PFSK-1 (cell line): ENCODE results near the gene PIGM. TPM values are rescaled to one million over a fixed set of nuclear protein-coding genes. Genes with fewer than 3 reads are reported as not detected.

Experiments used
- FOXP2 ChIP-seq: optimal IDR thresholded peaks from 2 replicates; pipeline ENCODE3; 2011; ENCODE audit warnings: borderline replicate concordance, control low read depth, inconsistent platforms; ENCODE audit not compliant: insufficient read depth; ENCODE audit errors: extremely low read length, extremely low read depth
- POLR2AphosphoS5 ChIP-seq: IDR thresholded peaks from 2 replicates; pipeline ENCODE4 v1.6.1; 2012; ENCODE audit warnings: low read depth, mild to moderate bottlenecking, control low read depth, low read length, moderate library complexity
- REST ChIP-seq, 2 experiments: IDR thresholded peaks; 2 replicates each; pipeline versions ENCODE4 v1.6.1 to v1.8.0; 2011 to 2012; ENCODE audit warnings: low read depth in 2 of 2, low read length in 2 of 2, control low read depth in 1 of 2, inconsistent platforms in 1 of 2, mild to moderate bottlenecking in 1 of 2, moderate library complexity in 1 of 2; ENCODE audit not compliant: insufficient read depth in 1 of 2
- SIN3A ChIP-seq: IDR thresholded peaks from 2 replicates; pipeline ENCODE4 v1.6.1; 2012; ENCODE audit warnings: mild to moderate bottlenecking, low read length, moderate library complexity, borderline replicate concordance; ENCODE audit not compliant: insufficient read depth
- TAF1 ChIP-seq: IDR thresholded peaks from 2 replicates; pipeline ENCODE4 v1.6.1; 2012; ENCODE audit warnings: low read length, control low read depth, borderline replicate concordance; ENCODE audit not compliant: insufficient read depth
- polyA plus RNA-seq: library from polyadenylated mRNA; unstranded; fragments of >200 nt; gene quantifications from one replicate; pipeline ENCODE4 v1.2.1, GENCODE V29; 2012; ENCODE audit warnings: low read depth, missing spikeins; ENCODE audit not compliant: insufficient read length

PIGM gene
- 0.98 TPM for polyA plus RNA-seq

GRCh38 chr1:160031365-160032164 is at the start of gene PIGM:
TSS of gene PIGM (minus strand) at chr1:160031990. CDS start at chr1:160031739, 251 bp downstream.
- TF ChIP-seq POLR2AphosphoS5 (peak; percentile 60), SIN3A (no peak)

- no peak for TF ChIP-seq SIN3A
- no peak for TF ChIP-seq FOXP2
- TF ChIP-seq REST (IDR thresholded peaks at IDR 0.05; ENCODE audit: insufficient read depth in 1 of 2, low read depth in 2 of 2, low read length in 2 of 2): no peak
- TF ChIP-seq POLR2AphosphoS5: no peak
- TF ChIP-seq TAF1: no peak
Measured at GRCh38 chr1:160081261-160081936, 49.6 kb upstream of the PIGM start, which contains the start of gene KCNJ9. TSS of gene KCNJ9 (plus strand) at chr1:160081538. CDS start at chr1:160084031, 2,493 bp downstream.

- TF ChIP-seq FOXP2: no peak
Measured at GRCh38 chr1:160080381-160081100, 48.8 kb upstream of the PIGM start.

GRCh38 chr1:160079448-160079847 is 47.7 kb upstream of the PIGM start:
- no peak for TF ChIP-seq SIN3A
- TF ChIP-seq POLR2AphosphoS5: no peak
- TF ChIP-seq FOXP2: no peak
- no peak for TF ChIP-seq REST (IDR thresholded peaks at IDR 0.05; ENCODE audit: insufficient read depth in 1 of 2, low read depth in 2 of 2, low read length in 2 of 2)
- TF ChIP-seq TAF1: no peak

GRCh38 chr1:160078512-160079195 is 46.9 kb upstream of the PIGM start:
- TF ChIP-seq POLR2AphosphoS5 (no peak), TAF1 (no peak), FOXP2 (no peak), REST (IDR thresholded peaks at IDR 0.05; ENCODE audit: insufficient read depth in 1 of 2, low read depth in 2 of 2, low read length in 2 of 2) (no peak), SIN3A (no peak)
